Neural progenitor cell (in vitro differentiated cells): ENCODE data around the gene ACP5. TPM values are rescaled to one million over a fixed set of nuclear protein-coding genes. Genes with fewer than 3 reads are reported as not detected.

Source experiments
- DNase-seq: peaks from one replicate; pipeline ENCODE4 v3.0.0-alpha.2; 2016; ENCODE audit warnings: low spot score
- H2AFZ ChIP-seq: fragments of 200-600 bp; sonication (generic); replicated peaks from 2 replicates; pipeline ENCODE4 v1.6.1; 2016; ENCODE audit warnings: antibody characterized with exemption
- H3F3A ChIP-seq: fragments of 200-600 bp; sonication (generic); 2 replicates; pipeline ENCODE4 v1.6.1; 2016; ENCODE audit warnings: antibody characterized with exemption, low read depth
- H3K27ac ChIP-seq: fragments of 200-600 bp; sonication (generic); 2 replicates; pipeline ENCODE4 v1.5.1; 2016; ENCODE audit warnings: mild to moderate bottlenecking
- H3K27me3 ChIP-seq: fragments of 200-600 bp; sonication (generic); 2 replicates; pipeline ENCODE4 v1.6.1; 2016; ENCODE audit warnings: mild to moderate bottlenecking, moderate library complexity
- H3K36me3 ChIP-seq: fragments of 200-600 bp; sonication (generic); 2 replicates; pipeline ENCODE4 v1.5.1; 2016
- H3K4me1 ChIP-seq: fragments of 200-600 bp; sonication (generic); 2 replicates; pipeline ENCODE4 v1.6.1; 2016; ENCODE audit warnings: mixed run types
- H3K4me2 ChIP-seq: fragments of 200-600 bp; sonication (generic); 2 replicates; pipeline ENCODE4 v1.6.1; 2016
- H3K4me3 ChIP-seq: fragments of 200-600 bp; sonication (generic); 2 replicates; pipeline ENCODE4 v1.5.1; 2016
- H3K79me2 ChIP-seq: fragments of 200-600 bp; sonication (generic); 2 replicates; pipeline ENCODE4 v1.6.1; 2016; ENCODE audit warnings: low read depth
- H3K9ac ChIP-seq: fragments of 200-600 bp; sonication (generic); 2 replicates; pipeline ENCODE4 v1.6.1; 2016
- H3K9me3 ChIP-seq: fragments of 200-600 bp; sonication (generic); 2 replicates; pipeline ENCODE4 v1.5.1; 2016; ENCODE audit warnings: low read depth
- H4K20me1 ChIP-seq: fragments of 200-600 bp; sonication (generic); 2 replicates; pipeline ENCODE4 v1.6.1; 2016; ENCODE audit warnings: low read depth
- H3K27ac Mint-ChIP-seq: 3 replicates; pipeline ENCODE4 v1.8.0; 2021; ENCODE audit warnings: mixed read lengths
- H3K27me3 Mint-ChIP-seq: 2 replicates; pipeline ENCODE4 v1.8.0; 2022; ENCODE audit warnings: low read depth, mild to moderate bottlenecking, inconsistent platforms, moderate library complexity, mixed read lengths; ENCODE audit not compliant: insufficient read depth
- H3K36me3 Mint-ChIP-seq: 3 replicates; pipeline ENCODE4 v1.8.0; 2021; ENCODE audit warnings: mixed read lengths
- H3K4me1 Mint-ChIP-seq: 3 replicates; pipeline ENCODE4 v1.8.0; 2021; ENCODE audit warnings: mixed read lengths
- H3K4me3 Mint-ChIP-seq: 3 replicates; pipeline ENCODE4 v1.8.0; 2021; ENCODE audit warnings: mild to moderate bottlenecking, moderate library complexity, mixed read lengths
- H3K9me3 Mint-ChIP-seq: 3 replicates; pipeline ENCODE4 v1.8.0; 2020; ENCODE audit warnings: mixed read lengths
- EZH2 ChIP-seq: fragments of 200-600 bp; sonication (generic); IDR thresholded peaks from 2 replicates; pipeline ENCODE4 v1.6.1; 2017; ENCODE audit warnings: antibody characterized with exemption, mild to moderate bottlenecking, moderate library complexity
- EZH2phosphoT487 ChIP-seq: fragments of 200-600 bp; sonication (generic); IDR thresholded peaks from 2 replicates; pipeline ENCODE4 v1.6.1; 2017; ENCODE audit warnings: antibody characterized with exemption
- total RNA-seq: library from RNA; depleted of rRNA; stranded (reverse); fragments of >200 nt; gene quantifications from 2 replicates; pipeline ENCODE4 v1.2.3, GENCODE V29; 2015; ENCODE audit warnings: low replicate concordance
- TF ChIP-seq, protein P1 (sequence below): fragments of 200-600 bp; sonication (generic); IDR thresholded peaks from 2 replicates; pipeline ENCODE4 v1.5.1; 2017; ENCODE audit warnings: antibody characterized with exemption, mild to moderate bottlenecking

ACP5 gene
- total RNA-seq, 1 donor from 2014 or later: 0.11 TPM

DNA sequence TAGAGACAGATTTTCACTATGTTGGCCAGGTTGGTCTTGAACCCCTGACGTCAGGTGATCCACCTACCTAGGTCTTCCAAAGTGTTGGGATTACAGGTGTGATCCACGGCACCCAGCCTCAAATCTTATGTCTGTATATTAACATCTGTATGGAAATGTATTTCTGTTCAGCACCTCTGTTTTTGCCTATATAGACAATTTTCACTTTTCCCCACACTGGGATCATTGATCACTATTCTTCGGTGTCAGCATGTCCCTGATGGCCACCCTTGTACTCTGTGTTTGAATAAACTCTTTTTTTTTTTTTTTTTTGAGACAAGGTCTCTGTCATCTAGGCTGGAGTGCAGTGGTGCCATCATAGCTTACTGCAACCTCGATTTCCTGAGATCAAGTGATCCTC is 16.6 kb upstream of the ACP5 start:
- Histone ChIP-seq H3K9ac (no peak overlapping the region), H3K27ac (no peak overlapping the region), H3K79me2 (peaks cover 16% of the 10 kb centered on the region), H3K4me1 (peaks cover 8% of the 10 kb centered on the region), H2AFZ (no peak overlapping the region), H3K4me3 (no peak overlapping the region), H3F3A (no peaks in the 10 kb centered on the region), H3K4me2 (no peak overlapping the region), H3K27me3 (no peaks in the 10 kb centered on the region), H3K36me3 (peaks cover 8% of the 10 kb centered on the region), H4K20me1 (peaks cover 6% of the 10 kb centered on the region), H3K9me3 (no peaks in the 10 kb centered on the region)
- TF ChIP-seq EZH2phosphoT487: no peak
- Mint-ChIP-seq H3K9me3 (peaks cover 11% of the 10 kb centered on the region), H3K4me1 (peaks cover 9% of the 10 kb centered on the region), H3K27me3 (peaks cover 5% of the 10 kb centered on the region), H3K27ac (no peak overlapping the region), H3K4me3 (no peak overlapping the region), H3K36me3 (peaks cover 11% of the 10 kb centered on the region)
- DNase-seq: no peak

DNA sequence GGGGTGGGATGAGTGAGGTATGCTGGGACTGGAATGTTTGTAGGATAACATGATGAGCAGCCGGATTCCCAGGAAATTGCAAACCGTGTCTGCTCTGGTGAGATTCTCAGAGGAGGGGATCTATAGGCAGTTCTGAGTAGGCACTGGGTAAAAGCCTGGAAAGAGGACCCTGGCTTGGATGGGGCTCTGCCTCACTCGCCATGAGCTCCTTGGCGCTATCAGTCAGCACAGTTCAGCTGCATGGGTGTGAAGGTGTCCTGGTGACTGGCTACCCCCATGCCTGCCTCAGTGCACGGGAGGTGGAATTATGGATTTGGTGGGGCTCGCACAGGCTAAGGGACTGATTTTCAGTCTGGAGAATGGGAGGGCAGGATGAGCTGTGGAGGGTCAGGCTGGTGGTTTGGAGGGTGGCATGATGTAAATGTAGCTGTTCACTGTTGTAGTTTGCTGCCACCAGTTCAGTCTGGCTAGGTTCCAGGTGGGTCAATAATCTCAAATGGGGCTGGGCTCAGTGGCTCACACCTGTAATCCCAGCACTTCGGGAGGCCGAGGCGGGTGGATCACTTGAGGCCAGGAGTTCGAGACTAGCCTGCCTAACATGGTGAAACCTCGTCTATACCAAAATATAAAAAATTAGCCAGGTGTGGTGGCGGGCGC is 10.7 kb upstream of the ACP5 start:
- no peak overlapping the region for H3K4me2 ChIP-seq
- no peak overlapping the region for H3K9ac ChIP-seq
- TF ChIP-seq, protein P1, sequence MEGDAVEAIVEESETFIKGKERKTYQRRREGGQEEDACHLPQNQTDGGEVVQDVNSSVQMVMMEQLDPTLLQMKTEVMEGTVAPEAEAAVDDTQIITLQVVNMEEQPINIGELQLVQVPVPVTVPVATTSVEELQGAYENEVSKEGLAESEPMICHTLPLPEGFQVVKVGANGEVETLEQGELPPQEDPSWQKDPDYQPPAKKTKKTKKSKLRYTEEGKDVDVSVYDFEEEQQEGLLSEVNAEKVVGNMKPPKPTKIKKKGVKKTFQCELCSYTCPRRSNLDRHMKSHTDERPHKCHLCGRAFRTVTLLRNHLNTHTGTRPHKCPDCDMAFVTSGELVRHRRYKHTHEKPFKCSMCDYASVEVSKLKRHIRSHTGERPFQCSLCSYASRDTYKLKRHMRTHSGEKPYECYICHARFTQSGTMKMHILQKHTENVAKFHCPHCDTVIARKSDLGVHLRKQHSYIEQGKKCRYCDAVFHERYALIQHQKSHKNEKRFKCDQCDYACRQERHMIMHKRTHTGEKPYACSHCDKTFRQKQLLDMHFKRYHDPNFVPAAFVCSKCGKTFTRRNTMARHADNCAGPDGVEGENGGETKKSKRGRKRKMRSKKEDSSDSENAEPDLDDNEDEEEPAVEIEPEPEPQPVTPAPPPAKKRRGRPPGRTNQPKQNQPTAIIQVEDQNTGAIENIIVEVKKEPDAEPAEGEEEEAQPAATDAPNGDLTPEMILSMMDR: peak; percentile 2
- no peak for TF ChIP-seq EZH2phosphoT487
- no peak for TF ChIP-seq EZH2

DNA sequence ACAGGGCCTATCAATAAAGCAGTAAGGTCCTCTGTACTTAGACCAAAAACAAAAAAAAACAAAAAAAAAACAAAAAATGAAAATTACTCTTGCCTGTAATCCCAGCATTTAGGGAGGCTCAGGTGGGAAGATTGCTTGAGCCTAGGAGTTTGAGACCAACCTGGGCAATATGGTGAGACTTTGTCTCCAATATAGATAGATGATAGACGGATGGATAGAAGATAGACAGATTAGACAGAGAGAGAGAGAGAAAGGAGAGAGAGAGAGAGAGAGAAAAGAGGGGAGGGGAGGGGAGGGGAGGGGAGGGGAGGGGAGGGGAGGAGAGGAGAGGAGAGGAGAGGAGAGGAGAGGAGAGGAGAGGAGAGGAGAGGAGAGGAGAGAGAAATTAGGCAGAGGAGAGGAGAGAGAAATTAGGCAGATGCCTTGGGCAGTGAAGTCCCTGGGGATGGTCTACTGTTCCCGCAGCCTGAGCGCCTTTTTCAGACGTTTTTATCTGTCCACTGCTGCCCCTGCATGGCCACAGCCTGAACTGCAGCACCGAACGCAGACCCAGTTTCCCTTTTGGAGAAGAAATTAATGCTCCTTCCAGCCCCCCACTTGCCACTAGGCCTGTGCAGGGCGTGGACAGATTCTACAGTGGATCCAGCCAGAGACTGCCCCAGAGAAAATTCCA is 10.0 kb upstream of the ACP5 start:
- Histone ChIP-seq H3K79me2 (no peaks in the 10 kb centered on the region), H3K27ac (no peak overlapping the region), H3K9me3 (no peaks in the 10 kb centered on the region), H3K36me3 (no peaks in the 10 kb centered on the region), H3K4me3 (no peak overlapping the region), H4K20me1 (no peaks in the 10 kb centered on the region), H3K27me3 (no peaks in the 10 kb centered on the region), H3K4me2 (no peak overlapping the region), H2AFZ (peak overlapping the region; percentile 54), H3F3A (no peaks in the 10 kb centered on the region), H3K4me1 (no peaks in the 10 kb centered on the region), H3K9ac (no peak overlapping the region)
- Mint-ChIP-seq H3K4me1 (peaks cover 7% of the 10 kb centered on the region), H3K27me3 (peaks cover 8% of the 10 kb centered on the region), H3K36me3 (no peaks in the 10 kb centered on the region), H3K9me3 (no peaks in the 10 kb centered on the region), H3K27ac (peak overlapping the region; percentile 78), H3K4me3 (peak overlapping the region; percentile 17)
- TF ChIP-seq EZH2: no peak
- no peak for TF ChIP-seq EZH2phosphoT487
- TF ChIP-seq, protein P1: peak; percentile 81
- DNase-seq: peak; percentile 80

More for the DNA sequence above, 10.7 kb upstream of the ACP5 start:
- no peak for DNase-seq
- no peaks in the 10 kb centered on the region for H3K9me3 ChIP-seq
- H3K4me3 Mint-ChIP-seq: peak overlapping the region; percentile 17
- no peaks in the 10 kb centered on the region for H4K20me1 ChIP-seq
- peaks cover 7% of the 10 kb centered on the region for H3K4me1 Mint-ChIP-seq
- no peaks in the 10 kb centered on the region for H3K27me3 ChIP-seq
- H3K27ac Mint-ChIP-seq: peak overlapping the region; percentile 78
- peaks cover 8% of the 10 kb centered on the region for H3K27me3 Mint-ChIP-seq
- H3K36me3 ChIP-seq: no peaks in the 10 kb centered on the region
- no peaks in the 10 kb centered on the region for H3K79me2 ChIP-seq
- no peak overlapping the region for H3K27ac ChIP-seq
- peak overlapping the region; percentile 54 for H2AFZ ChIP-seq
- no peaks in the 10 kb centered on the region for H3K36me3 Mint-ChIP-seq
- no peak overlapping the region for H3K4me3 ChIP-seq
- no peaks in the 10 kb centered on the region for H3K4me1 ChIP-seq
- no peaks in the 10 kb centered on the region for H3F3A ChIP-seq
- H3K9me3 Mint-ChIP-seq: no peaks in the 10 kb centered on the region

GRCh38 chr19:11586331-11586730 is 8.9 kb upstream of the ACP5 start:
- Histone ChIP-seq H4K20me1 (no peaks in the 10 kb centered on the region), H3K27me3 (no peaks in the 10 kb centered on the region), H3K4me1 (no peaks in the 10 kb centered on the region), H3F3A (no peaks in the 10 kb centered on the region), H3K27ac (no peak overlapping the region), H3K4me2 (no peak overlapping the region), H3K4me3 (no peak overlapping the region), H2AFZ (no peak overlapping the region), H3K9ac (no peak overlapping the region), H3K9me3 (no peaks in the 10 kb centered on the region), H3K36me3 (no peaks in the 10 kb centered on the region), H3K79me2 (no peaks in the 10 kb centered on the region)
- H3K9me3 Mint-ChIP-seq: no peaks in the 10 kb centered on the region
- H3K36me3 Mint-ChIP-seq: no peaks in the 10 kb centered on the region
- DNase-seq: no peak
- no peak overlapping the region for H3K4me3 Mint-ChIP-seq
- peaks cover 7% of the 10 kb centered on the region for H3K4me1 Mint-ChIP-seq
- TF ChIP-seq, protein P1: no peak
- no peak for TF ChIP-seq EZH2
- TF ChIP-seq EZH2phosphoT487: no peak
- peaks cover 8% of the 10 kb centered on the region for H3K27me3 Mint-ChIP-seq
- H3K27ac Mint-ChIP-seq: no peak overlapping the region
